CD4-positive, alpha-beta memory T cell (primary cell): Measurements from ENCODE around the gene KLF3. TPM values are rescaled to one million over a fixed set of nuclear protein-coding genes. Genes with fewer than 3 reads are reported as not detected.

Source experiments
- CTCF ChIA-PET: fragments of 350-600 bp; sonication (Branson Sonifier 250); formaldehyde crosslinking; loops from one replicate; lab custom pipeline; 2021; ENCODE audit warnings: inconsistent platforms; ENCODE audit not compliant: partially characterized antibody; lab: Charles Lee
- POLR2A ChIA-PET: fragments of 350-600 bp; sonication (Branson Sonifier 250); formaldehyde crosslinking; loops from one replicate; lab custom pipeline; 2021; ENCODE audit not compliant: partially characterized antibody; lab: Charles Lee
- DNase-seq, 5 donors: peaks; one replicate each; pipeline versions ENCODE4 v3.0.0 to v3.0.0-alpha.2; 2020 to 2022; ENCODE audit warnings: mixed read lengths in 1 of 5
- H3K27ac ChIP-seq: one replicate; pipeline ENCODE4 v1.7.0; 2013; ENCODE audit warnings: low read depth, low read length
- H3K27me3 ChIP-seq: 2 replicates; pipeline ENCODE4 v1.7.0; 2013; ENCODE audit warnings: mild to moderate bottlenecking, low read length, moderate library complexity; ENCODE audit not compliant: insufficient read depth
- H3K36me3 ChIP-seq: 2 replicates; pipeline ENCODE4 v1.7.0; 2013; ENCODE audit warnings: mild to moderate bottlenecking, low read length, moderate library complexity; ENCODE audit not compliant: insufficient read depth
- H3K4me1 ChIP-seq: 2 replicates; pipeline ENCODE4 v1.7.0; 2013; ENCODE audit warnings: mild to moderate bottlenecking, low read length, moderate library complexity; ENCODE audit not compliant: insufficient read depth
- H3K4me3 ChIP-seq, 2 donors: one replicate each; pipeline ENCODE4 v1.7.0; 2013; ENCODE audit warnings: low read length in 2 of 2, mild to moderate bottlenecking in 1 of 2
- H3K9me3 ChIP-seq, 2 donors: one replicate each; pipeline ENCODE4 v1.7.0; 2013; ENCODE audit warnings: low read length in 2 of 2, control low read depth in 1 of 2; ENCODE audit not compliant: control insufficient read depth in 1 of 2
- H3K27ac Mint-ChIP-seq, 7 donors: one replicate each; pipeline ENCODE4 v1.8.0; 2020 to 2021; ENCODE audit warnings: mixed read lengths in 7 of 7, mild to moderate bottlenecking in 6 of 7, inconsistent platforms in 3 of 7, moderate library complexity in 3 of 7
- H3K27me3 Mint-ChIP-seq, 2 donors: one replicate each; pipeline ENCODE4 v1.8.0; 2020 to 2021; ENCODE audit warnings: mixed read lengths in 2 of 2
- H3K36me3 Mint-ChIP-seq, 2 donors: one replicate each; pipeline ENCODE4 v1.8.0; 2020 to 2021; ENCODE audit warnings: mixed read lengths in 2 of 2, inconsistent platforms in 1 of 2, mild to moderate bottlenecking in 1 of 2
- H3K4me1 Mint-ChIP-seq, 4 donors: one replicate each; pipeline ENCODE4 v1.8.0; 2020 to 2021; ENCODE audit warnings: mixed read lengths in 4 of 4, mild to moderate bottlenecking in 1 of 4
- H3K4me3 Mint-ChIP-seq, 8 donors: one replicate each; pipeline ENCODE4 v1.8.0; 2020 to 2021; ENCODE audit warnings: mixed read lengths in 8 of 8, mild to moderate bottlenecking in 7 of 8, moderate library complexity in 6 of 8, inconsistent platforms in 3 of 8
- H3K9me3 Mint-ChIP-seq, 8 donors: one replicate each; pipeline ENCODE4 v1.8.0; 2020 to 2021; ENCODE audit warnings: mixed read lengths in 8 of 8, mild to moderate bottlenecking in 5 of 8, inconsistent platforms in 3 of 8, moderate library complexity in 1 of 8
- intact Hi-C: fragments of 100-400 bp; cut with micrococcal nuclease; formaldehyde crosslinking; loops from one replicate; pipeline ENCODE4 v1.15.1; 2023
- polyA plus RNA-seq, 2 donors: library from polyadenylated mRNA; unstranded; fragments of 300-500 nt; fragmentation: Illumina TruSeq; gene quantifications; one replicate each; pipeline ENCODE4 v1.2.3, GENCODE V29; 2021
- total RNA-seq, 2 experiments: library from RNA; stranded (reverse); gene quantifications; one replicate each; pipeline ENCODE4 v1.2.3, GENCODE V29; 2021

Gene KLF3
- 100 to 1,000 TPM; 119 to 122 TPM for total RNA-seq
- polyA plus RNA-seq: 10 to 100 TPM; 72.4 to 83.3 TPM

GRCh38 chr4:38663801-38664705, at the start of gene KLF3:
TSS of gene KLF3 (plus strand) at chr4:38664199. CDS start at chr4:38680626, 16,427 bp downstream.
- DNase-seq: peak; percentile 93 to 96 (median 94)
- H3K9me3 ChIP-seq: no peaks in the 10 kb centered on the region
- H3K36me3 ChIP-seq: no peaks in the 10 kb centered on the region
- Mint-ChIP-seq H3K27ac (peak within 1 kb of the TSS; percentile 91 to 100 (median 99)), H3K27me3 (no peaks in the 10 kb centered on the region), H3K36me3 (peaks cover 4 to 28% of the 10 kb centered on the region in 2 donors), H3K4me3 (peak within 1 kb of the TSS; percentile 89 to 100 (median 98)), H3K4me1 (peaks cover 40 to 80% (median 56%) of the 10 kb centered on the region in 4 donors), H3K9me3 (peaks cover 0 to 3% (median 0%) of the 10 kb centered on the region in 8 donors)
- no peaks in the 10 kb centered on the region for H3K27me3 ChIP-seq
- peaks cover 46% of the 10 kb centered on the region for H3K4me1 ChIP-seq
- peak within 1 kb of the TSS; percentile 83 to 92 for H3K4me3 ChIP-seq
- POLR2A ChIA-PET: interaction anchor here (1.0 to 10.1 kb wide), 16 partner anchors 9 to 380 kb away, joined by 3 to 108 read pairs (median 8); no protein-coding TSS in a partner anchor
- CTCF ChIA-PET: interaction anchor here (1.0 to 3.9 kb wide), 4 partner anchors 10 to 345 kb away, joined by 3 to 22 read pairs (median 7); no protein-coding TSS in a partner anchor
- intact Hi-C loops: loop anchor here (1.0 to 10.0 kb wide), 3 partner anchors 10 to 1531 kb away; partner anchors contain the start of gene RHOH
- peak within 1 kb of the TSS; percentile 92 for H3K27ac ChIP-seq

- ChIA-PET CTCF (no interaction called here), POLR2A (no interaction called here)
- Mint-ChIP-seq H3K4me3 (no peak overlapping the region), H3K9me3 (no peaks in the 10 kb centered on the region), H3K27me3 (no peaks in the 10 kb centered on the region), H3K36me3 (no peaks in the 10 kb centered on the region), H3K4me1 (peaks cover 21 to 44% (median 25%) of the 10 kb centered on the region in 4 donors), H3K27ac (no peak overlapping the region)
- Histone ChIP-seq H3K4me3 (no peak overlapping the region), H3K27ac (no peak overlapping the region), H3K9me3 (no peaks in the 10 kb centered on the region), H3K27me3 (no peaks in the 10 kb centered on the region), H3K36me3 (no peaks in the 10 kb centered on the region), H3K4me1 (peaks cover 20% of the 10 kb centered on the region)
- intact Hi-C loops: no loop called here
- no peak for DNase-seq
These were observed 49.8 kb upstream of the KLF3 start for GRCh38 chr4:38614231-38614630.

DNA sequence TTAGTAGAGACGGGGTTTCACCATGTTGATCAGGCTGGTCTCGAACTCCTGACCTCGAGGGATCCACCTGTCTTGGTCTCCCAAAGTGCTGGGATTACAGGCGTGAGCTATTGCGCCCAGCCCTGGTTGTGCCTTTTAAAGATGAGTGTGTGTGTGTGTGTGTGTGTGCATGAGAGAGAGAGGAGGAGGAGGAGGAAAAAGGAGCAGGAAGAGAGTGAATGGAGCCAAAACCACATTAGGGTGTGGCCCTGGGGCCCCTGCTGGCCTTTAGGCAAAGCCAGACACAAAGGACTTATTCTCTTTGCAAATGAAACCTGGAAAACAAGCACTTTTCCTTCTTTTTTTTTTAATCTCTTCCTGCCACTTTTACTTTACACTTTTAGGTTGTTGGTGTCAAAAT, 48.2 kb upstream of the KLF3 start:
- Histone ChIP-seq H3K4me3 (no peak overlapping the region), H3K9me3 (no peaks in the 10 kb centered on the region), H3K27me3 (no peaks in the 10 kb centered on the region), H3K4me1 (peaks cover 11% of the 10 kb centered on the region), H3K36me3 (no peaks in the 10 kb centered on the region), H3K27ac (no peak overlapping the region)
- CTCF ChIA-PET: interaction anchor here (1.0 kb wide), 1 partner anchor 13 kb away, joined by 3 read pairs; no protein-coding TSS in a partner anchor
- no peak for DNase-seq
- Mint-ChIP-seq H3K27me3 (no peaks in the 10 kb centered on the region), H3K4me1 (peaks cover 13 to 27% (median 16%) of the 10 kb centered on the region in 4 donors), H3K36me3 (no peaks in the 10 kb centered on the region), H3K9me3 (no peaks in the 10 kb centered on the region), H3K27ac (peak overlapping the region in 1 of 7 donors; percentile 12), H3K4me3 (no peak overlapping the region)
- POLR2A ChIA-PET: no interaction called here
- intact Hi-C loops: no loop called here

DNA sequence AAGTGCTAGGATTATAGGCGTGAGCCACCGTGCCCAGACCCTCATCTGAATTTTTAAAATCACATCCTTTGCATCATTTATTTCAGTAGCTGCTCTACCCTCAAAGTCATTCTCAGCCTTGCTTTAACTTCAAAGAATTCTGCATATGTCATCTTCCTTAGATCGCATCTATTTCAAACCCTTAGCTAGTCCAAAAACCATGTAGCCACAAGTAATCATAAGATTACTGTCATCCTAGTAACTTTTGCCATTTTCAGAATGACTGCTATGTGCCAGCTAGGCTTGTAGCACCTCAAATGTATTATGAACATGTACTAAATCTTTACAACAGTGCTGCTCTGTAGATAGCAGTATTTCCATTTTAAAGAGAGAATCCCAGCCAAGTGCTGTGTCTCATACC, 45.5 kb upstream of the KLF3 start:
- Mint-ChIP-seq H3K36me3 (no peaks in the 10 kb centered on the region), H3K4me1 (peaks cover 9 to 22% (median 13%) of the 10 kb centered on the region in 4 donors), H3K4me3 (no peak overlapping the region), H3K9me3 (no peaks in the 10 kb centered on the region), H3K27me3 (no peaks in the 10 kb centered on the region), H3K27ac (no peak overlapping the region)
- intact Hi-C loops: no loop called here
- Histone ChIP-seq H3K4me1 (peaks cover 11% of the 10 kb centered on the region), H3K36me3 (no peaks in the 10 kb centered on the region), H3K4me3 (no peak overlapping the region), H3K27me3 (no peaks in the 10 kb centered on the region), H3K9me3 (no peaks in the 10 kb centered on the region), H3K27ac (no peak overlapping the region)
- no peak for DNase-seq
- POLR2A ChIA-PET: interaction anchor here (1.3 kb wide), 1 partner anchor 9 kb away, joined by 3 read pairs; no protein-coding TSS in a partner anchor
- CTCF ChIA-PET: no interaction called here

GRCh38 chr4:38619316-38619715, 44.7 kb upstream of the KLF3 start:
- no peak overlapping the region for H3K27ac ChIP-seq
- no peak for DNase-seq
- H3K27ac Mint-ChIP-seq: no peak overlapping the region
- H3K4me3 ChIP-seq: no peak overlapping the region
- no peaks in the 10 kb centered on the region for H3K9me3 ChIP-seq
- no peaks in the 10 kb centered on the region for H3K27me3 ChIP-seq
- H3K27me3 Mint-ChIP-seq: no peaks in the 10 kb centered on the region
- no peaks in the 10 kb centered on the region for H3K9me3 Mint-ChIP-seq
- H3K4me1 Mint-ChIP-seq: peaks cover 4 to 15% (median 12%) of the 10 kb centered on the region in 4 donors
- H3K36me3 Mint-ChIP-seq: no peaks in the 10 kb centered on the region
- ChIA-PET POLR2A (interaction anchor here (1.4 kb wide), 1 partner anchor 43 kb away, joined by 4 read pairs; no protein-coding TSS in a partner anchor), CTCF (no interaction called here)
- intact Hi-C loops: no loop called here
- no peaks in the 10 kb centered on the region for H3K36me3 ChIP-seq
- H3K4me3 Mint-ChIP-seq: no peak overlapping the region
- H3K4me1 ChIP-seq: peaks cover 6% of the 10 kb centered on the region

DNA sequence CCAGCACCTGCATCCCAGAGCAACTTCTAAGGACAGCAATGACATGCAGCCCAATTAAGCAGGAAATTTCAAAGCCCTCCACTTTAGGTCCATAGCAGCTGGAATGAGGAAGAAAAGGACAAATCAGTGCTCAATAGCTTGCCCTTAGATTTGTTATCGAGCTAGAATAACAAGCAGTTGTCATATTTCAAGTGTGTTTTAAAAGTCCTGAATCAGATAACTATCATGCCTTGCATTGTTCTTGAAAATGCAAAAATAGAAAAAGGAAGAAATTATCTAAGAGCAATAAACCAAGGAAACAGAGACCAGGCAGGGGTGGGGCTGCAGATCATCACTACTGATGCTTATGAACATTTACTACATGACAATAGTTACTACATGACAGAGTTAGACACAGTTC, 43.9 kb upstream of the KLF3 start:
- Mint-ChIP-seq H3K36me3 (no peaks in the 10 kb centered on the region), H3K27me3 (no peaks in the 10 kb centered on the region), H3K9me3 (no peaks in the 10 kb centered on the region), H3K4me3 (no peak overlapping the region), H3K4me1 (peaks cover 4 to 12% (median 9%) of the 10 kb centered on the region in 4 donors), H3K27ac (no peak overlapping the region)
- no peak overlapping the region for H3K27ac ChIP-seq
- no peaks in the 10 kb centered on the region for H3K36me3 ChIP-seq
- H3K4me1 ChIP-seq: no peaks in the 10 kb centered on the region
- ChIA-PET CTCF (interaction anchor here (0.8 kb wide), 1 partner anchor 300 kb away, joined by 3 read pairs; no protein-coding TSS in a partner anchor), POLR2A (interaction anchor here (1.4 kb wide), 1 partner anchor 42 kb away, joined by 4 read pairs; no protein-coding TSS in a partner anchor)
- H3K9me3 ChIP-seq: no peaks in the 10 kb centered on the region
- no peak overlapping the region for H3K4me3 ChIP-seq
- intact Hi-C loops: no loop called here
- no peak for DNase-seq
- H3K27me3 ChIP-seq: no peaks in the 10 kb centered on the region

DNA sequence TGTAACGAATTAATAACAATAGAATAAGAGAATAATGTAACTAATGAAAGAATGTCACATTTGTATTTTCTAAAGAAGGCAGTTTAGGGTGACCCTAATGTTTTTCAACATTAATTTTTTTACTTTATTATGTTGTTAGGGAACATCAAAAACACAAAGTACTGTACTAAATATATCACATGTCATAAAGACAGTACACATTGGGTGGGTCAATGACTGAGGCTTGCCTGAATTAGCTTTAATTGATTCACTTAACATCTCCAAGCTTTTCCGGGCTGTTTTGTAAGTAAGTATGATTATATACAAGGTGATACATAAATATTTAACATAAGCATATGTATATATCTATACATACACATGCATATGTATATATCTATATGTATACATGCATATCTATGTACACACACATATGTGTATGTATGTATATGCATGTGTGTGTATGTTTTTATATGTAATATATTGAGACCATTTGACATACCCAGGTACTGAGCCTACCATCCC, 43.4 kb upstream of the KLF3 start:
- no peaks in the 10 kb centered on the region for H3K9me3 ChIP-seq
- H3K27me3 ChIP-seq: no peaks in the 10 kb centered on the region
- no peak overlapping the region for H3K27ac ChIP-seq
- intact Hi-C loops: no loop called here
- Mint-ChIP-seq H3K27ac (no peak overlapping the region), H3K9me3 (no peaks in the 10 kb centered on the region), H3K36me3 (no peaks in the 10 kb centered on the region), H3K27me3 (no peaks in the 10 kb centered on the region), H3K4me3 (no peak overlapping the region), H3K4me1 (peaks cover 5 to 15% (median 11%) of the 10 kb centered on the region in 4 donors)
- H3K36me3 ChIP-seq: no peaks in the 10 kb centered on the region
- POLR2A ChIA-PET: interaction anchor here (1.4 kb wide), 1 partner anchor 42 kb away, joined by 4 read pairs; no protein-coding TSS in a partner anchor
- CTCF ChIA-PET: no interaction called here
- H3K4me3 ChIP-seq: no peak overlapping the region
- no peak for DNase-seq
- H3K4me1 ChIP-seq: no peaks in the 10 kb centered on the region
